ENCODE measurements around the gene USP40.

GRCh38 chr2:233563663-233564430 lies 2.7 kb downstream of the USP40 start:
- TF ChIP-seq CTCF (IDR thresholded peaks at IDR 0.05; ENCODE audit: low read depth, low read length) (no peak), EZH2phosphoT487 (IDR thresholded peaks at IDR 0.05; ENCODE audit: low read depth) (no peak)

Data from OCI-LY3 (cell line).